GM12801 (cell line): Measurements from ENCODE around the gene CSMD2.

Source experiments
- TF ChIP-seq, protein P1 (sequence below): IDR thresholded peaks from one replicate; pipeline ENCODE4 v1.5.1; 2011; ENCODE audit warnings: control low read depth; ENCODE audit not compliant: insufficient read length; ENCODE audit errors: extremely low read depth

Gene CSMD2

DNA sequence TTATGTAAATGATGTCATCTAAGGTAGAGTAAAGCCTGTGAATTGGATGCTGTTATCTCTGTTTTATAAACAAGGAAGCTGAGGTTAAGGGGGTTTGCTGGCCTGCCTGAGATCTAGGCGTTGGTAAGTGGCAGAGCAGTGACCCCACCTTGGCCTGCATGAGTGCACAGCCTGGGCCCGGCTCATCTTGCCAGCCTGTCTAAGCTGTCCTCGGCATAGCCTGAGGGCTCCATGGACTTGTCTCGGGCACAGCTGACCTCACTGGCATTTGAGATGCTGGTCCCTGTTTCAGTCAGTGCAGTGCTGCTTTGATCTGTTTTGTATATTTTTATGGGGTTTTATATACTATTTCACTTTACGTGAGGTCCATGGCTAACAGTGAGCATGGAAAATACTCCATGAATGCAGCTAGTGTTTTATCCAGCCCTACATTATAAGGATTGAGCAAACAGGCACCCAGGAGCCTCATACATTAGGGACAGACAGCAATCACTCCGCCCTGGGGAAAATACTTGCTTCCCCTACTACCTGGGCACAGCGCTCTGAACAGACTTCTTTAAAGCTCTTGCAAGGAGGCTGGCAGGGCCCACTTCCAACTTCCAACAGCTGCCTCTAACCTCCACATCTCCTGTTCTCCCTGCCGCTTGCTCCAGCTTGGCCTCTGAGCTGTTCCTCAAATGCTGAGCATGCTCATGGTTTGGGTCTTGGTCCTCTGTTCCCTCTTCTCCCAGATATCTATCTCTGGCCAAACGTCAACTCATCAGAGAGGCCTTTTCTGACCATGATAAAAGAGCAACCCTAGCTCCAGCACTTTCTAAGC, 451.8 kb downstream of the CSMD2 start:
- TF ChIP-seq, protein P1, sequence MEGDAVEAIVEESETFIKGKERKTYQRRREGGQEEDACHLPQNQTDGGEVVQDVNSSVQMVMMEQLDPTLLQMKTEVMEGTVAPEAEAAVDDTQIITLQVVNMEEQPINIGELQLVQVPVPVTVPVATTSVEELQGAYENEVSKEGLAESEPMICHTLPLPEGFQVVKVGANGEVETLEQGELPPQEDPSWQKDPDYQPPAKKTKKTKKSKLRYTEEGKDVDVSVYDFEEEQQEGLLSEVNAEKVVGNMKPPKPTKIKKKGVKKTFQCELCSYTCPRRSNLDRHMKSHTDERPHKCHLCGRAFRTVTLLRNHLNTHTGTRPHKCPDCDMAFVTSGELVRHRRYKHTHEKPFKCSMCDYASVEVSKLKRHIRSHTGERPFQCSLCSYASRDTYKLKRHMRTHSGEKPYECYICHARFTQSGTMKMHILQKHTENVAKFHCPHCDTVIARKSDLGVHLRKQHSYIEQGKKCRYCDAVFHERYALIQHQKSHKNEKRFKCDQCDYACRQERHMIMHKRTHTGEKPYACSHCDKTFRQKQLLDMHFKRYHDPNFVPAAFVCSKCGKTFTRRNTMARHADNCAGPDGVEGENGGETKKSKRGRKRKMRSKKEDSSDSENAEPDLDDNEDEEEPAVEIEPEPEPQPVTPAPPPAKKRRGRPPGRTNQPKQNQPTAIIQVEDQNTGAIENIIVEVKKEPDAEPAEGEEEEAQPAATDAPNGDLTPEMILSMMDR: no peak

DNA sequence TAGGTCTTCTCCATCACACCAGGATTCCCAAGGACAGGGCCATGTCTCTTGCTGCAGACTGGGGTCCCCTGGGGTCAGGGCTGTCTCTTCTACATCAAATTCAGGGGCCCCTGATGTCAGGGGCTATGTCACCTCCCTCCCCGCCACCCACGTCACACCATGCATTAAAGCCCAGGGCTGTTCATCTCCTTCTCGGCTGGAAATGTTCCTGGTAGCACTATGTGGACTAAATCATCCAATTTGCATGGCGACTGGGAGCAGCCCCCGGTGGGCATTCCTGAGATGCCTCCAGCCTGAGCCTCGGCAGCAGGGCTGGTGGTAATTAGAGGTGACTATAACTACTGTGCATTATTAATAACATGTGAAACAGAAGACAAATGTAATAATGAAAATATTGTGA, 452.8 kb downstream of the CSMD2 start:
- TF ChIP-seq, protein P1: no peak

DNA sequence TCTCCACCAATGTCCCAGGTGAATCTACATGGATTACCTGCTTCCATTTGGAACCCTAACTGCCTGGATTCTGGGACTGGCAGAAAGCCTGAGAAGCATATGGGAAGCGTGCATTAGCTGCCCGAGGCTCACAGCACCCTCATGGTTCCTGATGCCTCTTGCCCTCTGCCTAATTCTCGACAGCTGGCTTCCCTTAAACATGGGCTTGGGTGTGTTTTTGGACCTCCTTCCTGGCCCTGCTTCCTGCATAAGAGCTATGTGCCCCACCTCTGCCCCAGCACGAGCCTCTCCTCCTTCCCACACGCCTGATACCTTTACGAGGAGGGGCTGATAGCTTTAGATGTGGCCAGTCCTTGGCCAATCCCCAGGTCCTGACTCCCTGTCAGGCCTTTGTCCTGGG, 453.5 kb downstream of the CSMD2 start:
- TF ChIP-seq, protein P1: no peak

DNA sequence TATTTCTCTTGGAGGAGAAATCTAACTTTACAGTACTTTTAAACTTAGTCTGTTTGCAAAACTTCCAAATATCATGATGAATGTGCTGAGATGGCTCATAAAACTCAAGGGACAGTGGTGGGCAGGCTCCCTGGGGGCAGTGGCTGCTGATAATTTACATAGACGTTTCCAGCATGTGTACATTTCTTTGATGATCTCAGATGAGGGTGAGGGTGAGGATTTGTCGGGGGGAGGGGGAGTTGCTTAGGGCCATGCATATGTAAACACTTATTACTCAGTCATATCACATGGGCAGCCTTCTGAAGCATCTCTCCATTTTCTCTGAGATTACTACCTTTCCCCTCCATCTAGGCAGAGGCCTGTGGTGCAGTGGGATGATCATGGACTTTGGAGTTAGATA, 454.1 kb downstream of the CSMD2 start:
- TF ChIP-seq, protein P1: no peak

DNA sequence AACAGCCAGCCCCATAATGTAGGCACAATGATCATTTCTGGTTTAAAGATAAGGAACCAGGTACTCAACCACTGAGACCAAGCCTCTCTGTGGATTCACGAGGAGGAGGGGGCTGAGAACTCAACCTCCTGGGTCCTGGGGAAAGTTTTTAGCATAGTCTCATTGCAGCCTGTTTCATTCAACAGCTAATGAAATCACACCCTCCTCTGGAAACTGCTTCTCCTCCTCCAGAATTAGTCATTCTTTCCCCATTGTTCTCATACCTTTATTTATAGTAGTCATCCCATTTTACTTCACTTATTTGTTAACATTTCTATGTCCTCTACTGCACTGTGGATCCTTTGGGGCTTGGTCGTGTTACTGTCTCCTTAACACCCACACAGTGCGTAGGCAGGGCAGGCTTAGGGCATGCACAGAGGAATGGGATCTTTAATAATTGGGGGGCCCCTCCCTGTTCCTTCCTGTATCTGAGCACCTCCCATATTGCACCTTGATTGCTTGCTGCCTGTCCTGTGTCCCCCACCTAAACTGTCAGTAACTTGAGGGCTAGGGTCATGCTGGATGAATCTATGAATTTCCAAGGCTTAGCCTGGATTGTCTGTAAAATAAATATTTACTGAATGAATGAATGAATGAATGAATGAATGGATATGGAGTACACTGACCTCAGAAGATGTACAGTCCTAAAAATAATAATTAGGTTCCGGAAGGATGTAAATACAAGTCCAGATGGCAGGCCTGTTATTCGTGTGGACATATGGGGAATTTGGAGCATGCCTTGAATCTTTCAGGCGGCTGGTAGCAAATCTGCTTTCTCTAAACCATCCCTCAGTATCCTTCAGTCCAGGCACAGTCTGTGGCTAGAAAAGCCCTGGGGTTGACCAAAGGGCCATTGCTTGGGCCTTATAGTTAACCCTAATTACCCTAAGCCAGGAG, 455.0 kb downstream of the CSMD2 start:
- TF ChIP-seq, protein P1: no peak

DNA sequence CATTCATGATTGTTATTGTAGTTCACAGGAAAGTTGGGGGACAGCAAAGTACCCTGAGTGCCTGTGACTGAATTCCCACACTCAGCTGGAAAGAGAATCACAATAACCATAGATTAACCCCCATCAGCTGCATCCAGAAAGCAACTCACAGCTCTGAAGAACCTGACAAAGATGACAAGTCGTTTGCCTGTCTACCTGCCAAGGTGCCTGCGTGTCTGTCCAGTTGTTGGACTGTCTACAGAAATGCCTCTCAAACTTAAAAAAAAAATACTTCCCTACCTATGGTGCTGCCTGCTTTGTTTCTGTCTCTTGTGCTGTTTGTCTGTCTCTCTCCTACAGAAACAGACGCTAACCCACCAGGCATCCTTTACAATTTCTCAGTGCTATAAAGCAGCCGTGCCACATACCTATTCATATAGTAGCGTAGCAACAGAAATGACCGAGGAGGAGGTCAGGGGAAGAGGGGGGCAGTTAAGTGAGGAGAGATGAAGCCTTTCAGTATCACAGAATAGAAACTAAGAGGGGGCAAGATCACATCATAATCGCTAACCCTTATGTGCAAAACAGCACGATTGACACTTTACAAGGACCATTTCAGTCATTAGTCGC, 455.8 kb downstream of the CSMD2 start:
- TF ChIP-seq, protein P1: no peak
